GM19193 (cell line): ENCODE measurements around the gene LECT2.

Experiments used
- POLR2A ChIP-seq: IDR thresholded peaks from 4 replicates; pipeline ENCODE4 v1.6.1; 2011; ENCODE audit not compliant: insufficient read depth, insufficient read length; ENCODE audit errors: extremely low read depth

The LECT2 gene

GRCh38 chr5:135965504-135965903 lies 10.7 kb upstream of the LECT2 start:
- no peak for TF ChIP-seq POLR2A

- TF ChIP-seq POLR2A, result no peak
Observed at GRCh38 chr5:135964670-135965320, 10.0 kb upstream of the LECT2 start.

GRCh38 chr5:135955525-135955924 lies 742 bp upstream of the LECT2 start:
- no peak for TF ChIP-seq POLR2A

GRCh38 chr5:135953850-135954249 lies 933 bp downstream of the LECT2 start:
- no peak for TF ChIP-seq POLR2A

- TF ChIP-seq POLR2A, result no peak
Observed at GRCh38 chr5:135952683-135953082, 2.1 kb downstream of the LECT2 start.

- TF ChIP-seq POLR2A, result no peak
Observed at GRCh38 chr5:135951807-135952206, 3.0 kb downstream of the LECT2 start.

GRCh38 chr5:135951257-135951656 lies 3.5 kb downstream of the LECT2 start:
- TF ChIP-seq POLR2A, result no peak

GRCh38 chr5:135950611-135951010 lies 4.2 kb downstream of the LECT2 start:
- no peak for TF ChIP-seq POLR2A

GRCh38 chr5:135944967-135945560 lies 9.7 kb downstream of the LECT2 start:
- no peak for TF ChIP-seq POLR2A

GRCh38 chr5:135944564-135944963 lies 10.2 kb downstream of the LECT2 start:
- TF ChIP-seq POLR2A, result no peak

GRCh38 chr5:135942202-135942771 lies 12.5 kb downstream of the LECT2 start:
- no peak for TF ChIP-seq POLR2A

GRCh38 chr5:135941711-135942110 lies 13.1 kb downstream of the LECT2 start:
- TF ChIP-seq POLR2A, result no peak

- TF ChIP-seq POLR2A, result no peak
Observed at GRCh38 chr5:135937245-135937911, 17.4 kb downstream of the LECT2 start.

- no peak for TF ChIP-seq POLR2A
Observed at GRCh38 chr5:135934939-135935338, 19.8 kb downstream of the LECT2 start.

- TF ChIP-seq POLR2A, result no peak
Observed at GRCh38 chr5:135930949-135931295, 23.9 kb downstream of the LECT2 start.

GRCh38 chr5:135930029-135930948 lies 24.5 kb downstream of the LECT2 start:
- TF ChIP-seq POLR2A, result no peak

GRCh38 chr5:135921388-135921787 lies 33.4 kb downstream of the LECT2 start:
- no peak for TF ChIP-seq POLR2A
